Limb (tissue), 2 donors: ENCODE results near the gene LYPD6.
"Not testable (repeated sequence)": the region's sequence is repeated elsewhere in the genome, so short reads cannot be mapped to it uniquely, and the experiment has no call there.

Experiments used
- DNase-seq, 2 donors: peaks; one replicate each; pipeline ENCODE4 v3.0.0-alpha.2; 2016; ENCODE audit errors: extremely low spot score in 2 of 2

The LYPD6 gene, protein sequence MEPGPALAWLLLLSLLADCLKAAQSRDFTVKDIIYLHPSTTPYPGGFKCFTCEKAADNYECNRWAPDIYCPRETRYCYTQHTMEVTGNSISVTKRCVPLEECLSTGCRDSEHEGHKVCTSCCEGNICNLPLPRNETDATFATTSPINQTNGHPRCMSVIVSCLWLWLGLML

DNA sequence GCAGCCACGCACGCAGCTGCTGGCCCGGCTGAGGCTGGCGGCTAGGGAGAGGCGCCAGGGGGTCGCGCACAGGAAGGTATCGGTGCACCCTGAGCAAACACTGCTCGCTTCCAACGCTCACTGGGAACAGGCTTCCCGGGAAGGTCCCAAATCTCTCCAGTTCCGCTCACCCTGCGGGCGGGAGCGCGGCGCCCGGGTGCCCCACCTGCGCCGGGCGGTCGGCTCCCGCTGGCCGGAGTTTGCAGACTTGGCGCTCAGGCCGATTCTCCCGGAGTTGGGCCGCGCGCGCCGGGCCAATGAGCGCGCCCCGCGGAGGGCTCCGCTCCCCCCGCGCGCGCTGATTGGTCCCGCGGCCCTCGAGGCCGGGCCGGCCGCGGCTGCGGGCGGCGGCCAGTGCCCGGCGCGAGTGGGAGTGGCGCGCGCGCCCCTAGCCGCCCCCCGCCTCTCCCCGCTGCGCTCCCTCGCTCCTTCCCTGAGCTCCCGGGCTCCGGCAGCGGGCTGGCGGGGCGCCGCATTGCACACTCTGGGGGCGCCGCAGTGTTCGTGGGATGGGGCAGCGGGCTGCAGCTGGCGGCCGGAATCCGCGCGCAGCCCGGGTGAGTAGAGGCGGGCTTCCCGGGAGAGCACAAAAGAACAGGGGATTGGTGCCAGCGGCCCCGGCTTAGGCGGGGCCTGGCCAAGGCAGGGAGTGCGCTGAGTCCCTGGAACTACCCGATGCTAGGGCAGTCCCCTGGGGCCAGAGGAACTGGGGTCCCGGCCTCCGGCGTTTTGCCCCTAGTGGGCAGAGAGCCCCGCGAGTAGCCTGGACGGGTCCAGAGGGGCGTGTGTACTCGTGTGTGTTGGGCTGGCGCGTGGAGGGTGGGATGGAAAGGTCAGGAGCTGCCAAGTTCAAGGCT lies at the start of gene LYPD6:
LYPD6 (plus strand) TSS at position 461 of the 896 bp plus-strand sequence. CDS start 107,122 bp downstream, outside the sequence.
- peak; percentile 73 to 83 for DNase-seq

DNA sequence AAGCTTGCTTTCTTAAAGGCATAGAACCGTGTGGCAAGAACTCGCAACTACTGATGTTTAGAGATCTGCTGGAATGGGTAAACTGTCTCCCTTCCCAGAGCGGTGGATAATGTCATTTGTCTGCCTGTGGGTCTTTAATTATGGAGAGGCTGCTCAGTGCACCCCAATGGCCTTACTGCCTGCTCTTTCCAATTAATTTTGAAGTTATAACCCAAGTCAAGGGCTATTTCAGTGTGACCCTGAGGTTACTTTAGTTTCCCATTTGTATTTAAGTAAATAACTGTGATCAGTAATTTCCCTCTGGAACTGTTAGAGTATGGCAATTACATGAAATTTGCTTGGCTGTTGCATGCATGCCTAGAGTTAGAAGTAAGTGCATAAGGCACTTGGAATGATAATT lies 48.9 kb upstream of the LYPD6 start:
- DNase-seq: no peak

DNA sequence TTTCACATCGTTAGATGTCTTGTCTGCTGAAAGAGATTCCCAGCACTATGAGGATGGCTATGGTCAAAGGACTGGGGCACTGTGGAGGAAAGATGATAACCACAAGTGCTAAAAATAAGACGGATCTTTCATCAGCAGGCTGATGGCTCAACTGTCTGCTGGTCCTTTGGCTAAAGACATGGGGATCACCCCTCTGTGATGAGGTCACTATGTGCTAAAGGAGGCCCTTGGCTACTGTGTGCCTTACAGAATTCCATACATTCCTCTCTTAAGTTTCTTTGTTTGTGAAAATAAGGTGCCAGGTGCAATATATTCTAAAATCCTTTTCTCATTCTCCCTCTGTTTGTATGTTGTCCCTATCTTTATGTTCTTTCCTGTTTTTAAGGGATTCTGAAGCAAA lies 39.7 kb upstream of the LYPD6 start:
- DNase-seq: no peak

DNA sequence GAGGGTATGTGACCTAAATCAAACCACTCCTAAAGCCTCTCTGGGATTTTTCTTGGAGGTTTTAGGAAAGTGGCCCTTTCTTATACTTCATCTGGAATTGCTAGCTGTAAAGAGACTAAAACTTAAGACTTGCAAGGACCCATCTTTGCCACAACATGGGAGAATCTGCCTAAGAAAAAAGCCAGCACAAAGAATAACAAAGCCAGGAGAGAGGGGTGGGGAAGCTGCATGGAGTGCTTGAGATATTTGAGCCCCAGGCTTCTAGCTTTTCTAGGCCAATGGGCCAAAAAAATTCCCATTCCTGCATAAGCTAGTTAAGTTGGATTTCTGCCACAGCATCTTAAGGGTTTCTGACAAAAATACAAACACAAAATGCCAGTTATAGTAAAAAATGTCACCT lies 38.5 kb upstream of the LYPD6 start:
- DNase-seq: no peak

DNA sequence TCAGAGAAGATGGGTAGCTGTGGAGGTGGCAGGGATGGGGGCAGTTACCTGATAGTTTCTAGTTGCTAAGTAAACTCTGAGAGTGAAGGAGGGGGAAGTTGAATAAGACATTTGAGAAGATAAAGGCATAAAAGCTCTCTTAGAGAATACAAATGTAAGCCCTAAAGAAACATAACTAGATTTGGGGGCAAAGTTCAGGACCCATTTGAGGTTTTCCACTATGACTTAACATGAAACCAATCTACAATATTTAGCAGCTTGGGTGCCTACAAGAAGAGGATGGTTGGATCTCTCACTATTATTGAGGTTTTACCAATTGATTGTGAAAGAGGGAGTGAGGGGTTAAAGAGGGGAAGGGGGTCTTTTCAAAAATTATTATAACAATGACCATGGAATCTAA lies 34.4 kb upstream of the LYPD6 start:
- no peak for DNase-seq

DNA sequence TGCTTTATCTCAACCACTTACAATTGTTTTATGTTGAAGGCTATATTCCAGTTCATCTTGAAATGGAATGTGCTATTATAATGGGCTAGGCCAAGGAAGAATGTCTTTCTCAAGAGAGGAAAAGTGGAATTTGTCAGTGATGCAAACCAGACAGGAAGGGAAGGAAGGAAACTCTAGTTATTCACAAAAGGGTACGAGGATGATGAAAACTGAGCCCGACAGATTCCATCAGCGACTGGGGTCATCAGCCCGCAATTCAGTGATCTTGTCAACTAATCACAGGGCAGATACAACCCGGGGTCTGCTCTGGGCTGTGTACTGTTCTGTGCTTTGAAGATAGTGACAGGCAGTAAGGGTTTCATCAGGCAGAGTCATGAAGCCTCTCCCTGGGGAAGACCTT lies 23.4 kb upstream of the LYPD6 start:
- no peak for DNase-seq

DNA sequence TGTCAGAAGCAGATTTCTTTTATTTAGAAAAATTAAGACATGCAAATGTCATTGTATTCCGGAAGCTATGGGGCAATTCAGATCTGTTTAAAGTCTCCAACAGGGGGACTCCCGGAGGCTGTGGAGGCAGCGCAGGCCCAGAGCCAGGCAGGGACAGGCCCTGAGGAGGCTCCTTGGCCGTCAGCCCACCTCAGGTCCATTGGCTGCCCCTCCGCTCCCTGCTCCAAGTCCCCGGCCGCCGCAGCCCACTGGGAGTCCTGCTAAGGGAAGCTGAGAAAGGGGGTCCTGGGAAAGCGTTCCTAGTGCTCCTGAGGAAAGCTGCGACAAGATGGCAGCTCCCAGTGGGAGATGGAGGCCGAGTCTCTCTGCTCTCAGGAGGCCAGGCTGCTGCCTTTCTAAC lies 20.0 kb upstream of the LYPD6 start:
- DNase-seq: no peak

DNA sequence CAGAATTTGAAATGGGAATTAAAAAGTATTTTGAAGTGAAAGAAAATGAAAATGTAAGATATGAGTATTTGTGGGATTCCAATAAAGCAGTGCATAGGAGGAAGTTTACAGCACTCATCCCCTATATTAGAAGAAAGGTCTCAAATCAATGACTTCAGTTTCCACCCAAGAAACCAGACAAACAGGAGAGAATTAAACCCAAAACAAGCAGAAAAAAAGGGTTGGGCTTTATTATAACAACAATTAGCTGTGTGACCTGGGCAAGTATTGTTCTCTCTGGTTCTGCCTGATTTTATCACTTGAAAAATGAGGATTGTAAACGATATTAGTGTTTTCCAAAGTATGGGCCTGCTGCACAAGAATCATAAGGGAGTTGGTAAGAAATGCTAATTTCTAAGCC lies 18.3 kb upstream of the LYPD6 start:
- DNase-seq: no peak

DNA sequence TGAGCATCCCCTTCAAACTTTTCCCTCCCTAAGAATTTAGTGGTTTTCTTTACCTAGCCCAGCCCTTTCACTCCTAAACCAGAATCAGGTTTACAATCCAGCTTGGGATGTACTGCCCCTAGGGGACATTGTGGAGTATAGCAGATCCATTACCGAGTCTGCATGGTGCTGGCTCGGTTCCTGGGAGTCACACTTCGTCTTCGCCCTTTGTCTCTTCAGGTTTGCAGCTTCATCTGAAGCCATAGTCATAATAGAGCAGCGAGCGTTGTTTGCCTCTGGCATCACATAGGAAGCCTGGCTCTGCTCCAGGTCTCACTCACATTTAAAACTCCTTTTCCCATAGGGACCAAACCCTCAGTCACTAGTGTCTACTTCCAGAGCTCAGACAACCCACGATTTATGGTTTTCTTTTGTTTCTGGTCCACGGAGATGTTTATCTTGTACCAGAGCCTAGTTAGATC lies 16.8 kb upstream of the LYPD6 start:
- peak; percentile 10 to 65 for DNase-seq

DNA sequence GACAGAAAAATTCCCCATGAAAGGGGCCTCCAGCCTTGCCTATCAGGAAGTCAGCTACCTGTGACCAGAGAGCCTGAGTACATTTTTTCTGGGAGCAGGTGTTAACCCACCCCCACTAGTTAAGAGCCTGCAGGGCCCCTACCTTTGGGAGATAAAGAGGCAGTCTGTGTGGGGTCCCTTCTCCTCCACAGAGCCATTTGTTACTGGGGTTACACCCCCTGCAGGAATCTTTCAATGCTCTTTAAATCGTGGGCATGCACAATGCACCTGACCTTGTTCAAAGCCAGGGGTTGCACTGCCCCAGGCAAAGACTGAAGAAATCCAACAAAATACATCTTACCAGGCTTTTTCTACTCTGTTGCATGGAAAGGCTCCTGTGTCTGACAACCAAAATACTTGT lies 15.7 kb upstream of the LYPD6 start:
- no peak for DNase-seq

DNA sequence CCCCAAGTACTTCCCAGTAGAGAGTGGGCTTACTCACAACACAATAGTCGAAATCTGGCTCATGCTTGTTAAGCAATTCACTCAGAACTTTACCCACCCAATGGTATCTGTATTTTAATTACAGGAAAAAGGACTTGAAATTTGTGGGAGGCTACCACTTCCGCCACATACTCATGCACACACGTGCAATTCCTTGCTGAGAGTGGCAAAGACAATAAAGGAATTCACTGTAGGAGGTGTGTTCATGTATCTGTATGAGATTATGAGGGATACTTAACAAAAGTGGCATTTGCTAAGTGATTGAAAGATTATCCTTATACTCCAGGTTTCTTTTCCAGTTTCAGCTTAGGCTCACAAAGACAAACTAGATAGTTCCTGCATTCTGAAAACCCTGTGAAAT lies 14.9 kb upstream of the LYPD6 start:
- no peak for DNase-seq

DNA sequence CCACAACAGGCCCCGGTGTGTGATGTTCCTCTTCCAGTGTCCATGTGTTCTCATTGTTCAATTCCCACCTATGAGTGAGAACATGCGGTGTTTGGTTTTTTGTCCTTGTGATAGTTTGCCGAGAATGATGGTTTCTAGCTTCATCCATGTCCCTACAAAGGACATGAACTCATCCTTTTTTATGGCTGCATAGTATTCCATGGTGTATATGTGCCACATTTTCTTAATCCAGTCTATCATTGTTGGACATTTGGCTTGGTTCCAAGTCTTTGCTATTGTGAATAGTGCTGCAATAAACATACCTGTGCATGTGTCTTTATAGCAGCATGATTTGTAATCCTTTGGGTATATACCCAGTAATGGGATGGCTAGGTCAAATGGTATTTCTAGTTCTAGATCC lies 11.8 kb upstream of the LYPD6 start:
- not testable (repeated sequence) for DNase-seq

DNA sequence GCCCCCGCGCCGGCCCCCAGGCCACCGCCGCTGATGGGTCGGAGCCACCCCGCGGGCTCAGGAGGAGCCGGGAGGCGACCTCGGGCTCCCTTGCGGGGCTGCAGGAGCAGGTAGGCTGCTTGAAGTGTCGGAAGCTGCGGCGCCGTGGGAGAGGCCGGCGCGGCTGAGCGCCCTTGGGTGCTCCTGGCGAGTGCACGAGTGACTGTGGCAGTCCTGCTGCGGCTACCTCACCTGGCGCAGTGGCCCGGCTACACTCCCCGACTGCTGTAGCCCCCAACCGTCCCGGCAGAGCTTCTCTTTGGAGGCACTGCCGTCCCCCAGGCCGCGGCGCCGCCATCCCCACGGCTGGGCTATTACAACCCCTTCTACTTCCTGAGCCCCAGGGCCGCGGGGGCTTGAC lies 10.0 kb upstream of the LYPD6 start:
- DNase-seq: no peak

DNA sequence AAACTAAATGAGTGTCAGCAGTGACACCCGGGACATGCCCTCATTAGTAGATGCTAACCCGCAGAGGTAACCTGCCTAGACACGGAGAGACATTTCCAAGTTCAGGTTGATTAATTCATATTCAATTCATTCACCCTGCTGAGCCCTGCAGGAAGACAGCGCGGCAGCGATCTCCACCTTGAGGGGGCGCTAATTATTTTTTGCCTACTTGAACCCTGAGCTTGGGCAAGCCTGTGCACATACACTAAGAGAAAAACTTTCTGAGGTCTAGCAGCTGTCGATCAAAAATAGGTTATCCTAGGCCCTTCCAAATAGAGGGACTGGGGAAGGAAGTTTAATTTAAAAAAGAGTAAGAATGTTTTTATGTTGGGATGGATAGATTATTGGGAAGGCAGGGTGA lies 1.3 kb upstream of the LYPD6 start:
- no peak for DNase-seq

DNA sequence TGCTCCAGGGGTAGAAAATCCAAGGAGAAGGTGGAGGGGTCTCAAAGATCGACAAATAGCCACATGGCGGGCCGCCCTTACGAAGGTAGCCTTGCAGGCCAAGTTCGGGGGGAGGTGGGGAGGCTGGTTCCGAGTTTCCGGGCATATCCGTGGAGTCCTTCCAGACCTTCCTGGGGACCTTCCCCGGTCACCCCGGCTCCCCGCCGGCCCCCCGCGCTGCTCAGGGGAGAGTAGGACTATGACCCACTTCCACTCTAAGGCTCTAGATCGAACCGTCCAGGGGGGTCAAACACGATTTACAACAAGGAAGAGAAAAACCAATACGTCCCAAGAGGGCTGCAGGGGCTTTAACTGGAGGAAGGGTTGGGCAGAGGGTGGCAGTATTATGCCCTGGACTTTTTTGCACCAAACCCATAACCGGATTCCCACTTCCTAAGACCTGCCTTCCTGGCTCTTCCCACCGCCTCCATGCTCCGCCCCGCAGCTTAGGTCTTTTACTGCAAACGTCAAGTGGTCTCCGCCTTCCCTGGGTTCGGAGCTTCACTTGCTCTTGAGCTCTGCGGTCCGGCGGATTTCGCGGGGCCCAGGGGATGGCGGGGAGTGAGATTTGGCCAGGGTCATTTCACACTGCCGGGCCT lies 779 bp upstream of the LYPD6 start:
- DNase-seq: peak in 1 of 2 donors; percentile 61

DNA sequence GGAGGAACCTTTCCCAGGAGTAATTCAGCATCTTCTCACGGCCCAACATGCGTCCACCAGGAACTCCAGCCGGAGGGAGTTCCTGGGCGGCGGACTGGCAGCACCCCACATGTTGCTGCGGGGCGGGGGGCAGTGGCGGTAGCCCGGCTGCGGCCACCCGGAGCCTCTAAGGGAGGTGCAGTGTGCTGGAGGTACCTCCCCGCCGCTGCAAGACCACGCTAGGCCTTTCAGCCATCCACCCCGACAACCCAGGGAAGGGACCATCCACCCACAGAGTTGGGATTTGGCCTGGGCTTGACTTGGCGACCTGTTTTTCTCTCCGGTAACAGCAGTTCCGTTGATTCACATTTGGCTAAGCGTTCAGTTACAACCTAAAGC lies 625 bp downstream of the LYPD6 start:
- DNase-seq: no peak

DNA sequence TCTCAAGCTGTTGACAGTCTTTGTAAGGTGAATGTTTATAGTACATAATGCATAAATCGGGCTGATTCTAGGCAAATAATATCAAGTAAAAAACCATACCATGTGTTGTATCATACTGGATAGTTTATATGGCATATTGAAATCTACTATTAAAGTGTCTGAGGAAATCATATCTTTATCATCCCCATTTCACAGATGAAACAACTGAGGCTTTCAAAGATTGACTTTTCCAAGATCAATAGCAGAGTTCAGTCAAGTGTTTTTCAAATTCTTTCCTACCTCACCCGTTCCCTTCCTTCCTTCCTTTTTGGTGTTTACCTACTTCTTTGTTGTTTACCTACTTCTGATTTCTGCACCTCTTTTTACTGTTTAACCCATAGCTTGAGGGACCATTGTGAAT lies 2.0 kb downstream of the LYPD6 start:
- DNase-seq: no peak

DNA sequence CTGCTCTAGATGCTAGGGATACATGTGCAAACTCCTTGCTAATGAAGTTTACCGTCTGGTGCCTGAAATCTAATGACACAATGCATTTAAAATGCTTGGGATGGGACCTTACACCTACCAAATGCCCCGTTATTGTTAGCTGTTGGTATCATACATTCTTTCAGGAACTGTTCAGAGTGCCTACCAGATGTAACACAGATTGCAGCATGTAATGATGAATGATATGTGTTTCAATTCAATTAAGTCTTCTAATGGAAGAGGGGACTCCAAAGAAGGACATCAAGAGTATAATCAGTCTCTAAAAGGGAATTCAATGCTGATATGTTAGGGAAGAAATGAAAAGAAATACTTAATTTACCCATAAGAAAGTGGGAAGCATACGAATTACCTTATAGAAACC lies 3.2 kb downstream of the LYPD6 start:
- DNase-seq: no peak

DNA sequence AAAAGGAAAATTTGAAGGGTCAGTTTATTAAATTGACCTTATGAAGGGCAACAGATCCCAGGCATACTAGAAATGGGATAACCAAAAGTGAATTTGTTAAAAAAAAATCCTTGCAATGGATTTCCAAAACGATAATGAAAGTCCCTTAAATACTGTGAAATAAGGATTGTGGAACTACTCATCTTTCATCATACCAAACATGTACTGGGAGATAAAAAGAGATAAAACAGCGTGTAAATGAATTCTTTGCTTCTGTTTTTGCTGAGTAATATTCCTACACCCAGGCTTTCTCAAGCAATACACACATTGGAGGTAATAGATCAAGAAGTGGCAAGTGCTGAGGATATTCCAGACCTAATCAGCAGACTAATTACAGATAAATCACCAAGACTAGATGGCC lies 3.8 kb downstream of the LYPD6 start:
- DNase-seq: no peak

DNA sequence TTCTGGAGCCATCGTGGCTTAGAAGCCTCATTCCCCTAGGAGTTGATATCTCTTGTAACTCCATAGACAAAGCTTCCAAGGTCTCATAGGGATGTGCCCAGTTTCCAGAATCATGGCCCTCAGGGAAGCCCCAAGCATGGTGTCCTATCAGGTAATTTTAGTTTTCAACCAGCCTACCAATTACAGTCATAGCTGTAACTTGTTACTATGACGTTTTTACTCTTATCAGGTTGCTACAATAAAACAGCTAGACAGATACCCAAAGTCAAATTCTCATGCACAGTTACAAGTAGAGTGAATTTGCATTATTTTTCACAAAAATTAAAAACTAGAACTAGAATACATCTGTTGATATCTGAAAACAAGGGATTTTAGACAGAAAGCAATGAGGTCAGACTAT lies 8.9 kb downstream of the LYPD6 start:
- no peak for DNase-seq

DNA sequence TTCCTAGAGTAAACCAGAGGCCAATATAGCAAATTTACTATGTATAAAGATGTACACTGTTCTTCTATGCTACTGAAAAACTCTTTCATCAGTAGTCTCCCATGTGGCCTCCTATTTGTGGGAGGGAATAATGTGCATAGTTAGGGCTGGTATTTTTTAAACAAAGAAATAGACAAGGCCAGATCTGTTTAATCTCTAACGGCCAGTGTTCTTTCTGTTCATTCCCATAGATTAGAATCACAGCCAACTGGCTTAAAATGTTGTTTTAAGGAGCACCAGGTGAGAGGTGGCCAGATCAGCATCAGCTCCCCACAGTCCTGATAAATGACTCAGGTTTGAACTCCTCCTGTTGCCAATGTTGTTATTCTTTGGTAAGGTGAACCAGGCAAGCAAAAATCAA lies 12.1 kb downstream of the LYPD6 start:
- no peak for DNase-seq

DNA sequence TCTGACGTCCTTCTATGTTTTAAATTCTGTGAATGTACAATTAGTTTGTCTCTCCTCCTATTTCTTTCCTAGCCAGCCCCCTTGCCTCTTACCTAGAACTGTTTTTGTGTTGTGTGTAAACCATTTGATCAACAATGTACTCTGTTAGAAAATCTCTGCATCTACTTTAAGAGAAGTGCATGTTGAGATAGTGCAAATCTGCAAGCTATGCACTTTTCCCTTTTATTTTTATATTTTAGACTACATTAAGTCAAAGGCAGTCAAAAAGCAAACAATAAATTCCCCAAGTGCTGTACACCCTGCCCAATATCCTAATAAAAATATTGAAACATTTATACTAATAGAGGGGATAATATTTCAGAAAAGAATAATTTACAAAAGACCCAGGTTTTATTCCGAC lies 13.7 kb downstream of the LYPD6 start:
- no peak for DNase-seq

DNA sequence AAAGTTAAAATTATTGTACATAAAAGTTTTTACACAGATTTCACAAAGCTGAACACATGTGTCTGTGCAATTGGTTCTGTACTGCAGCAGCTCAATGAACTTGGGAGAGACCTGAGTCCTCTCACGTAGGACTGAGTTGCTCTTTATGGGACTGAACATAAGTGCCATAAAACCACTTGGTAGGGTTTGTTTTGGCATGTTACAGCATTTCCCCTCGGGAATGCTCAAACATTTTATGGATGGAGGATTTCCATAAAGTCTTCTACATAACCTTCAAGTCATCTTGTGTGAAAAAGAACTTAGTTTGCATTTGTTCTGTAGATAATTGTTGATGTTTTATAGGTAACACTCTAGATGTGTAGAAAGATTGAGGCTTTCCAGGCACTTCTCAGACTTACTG lies 15.9 kb downstream of the LYPD6 start:
- DNase-seq: no peak
